Liver (tissue), 9 donors: ENCODE measurements around the gene CD59. TPM values are rescaled to one million over a fixed set of nuclear protein-coding genes. Genes with fewer than 3 reads are reported as not detected.
"Not testable (repeated sequence)": the region's sequence is repeated elsewhere in the genome, so short reads cannot be mapped to it uniquely, and the experiment has no call there.

ENCODE experiments used
- DNase-seq: peaks from one replicate; pipeline ENCODE4 v3.0.0-alpha.2; 2017; ENCODE audit warnings: low spot score
- H3K27ac ChIP-seq, 2 donors: one replicate each; pipeline ENCODE4 v1.7.0; 2013; ENCODE audit warnings: inconsistent platforms in 2 of 2, low read length in 2 of 2, control low read depth in 1 of 2, low read depth in 1 of 2, mild to moderate bottlenecking in 1 of 2
- H3K27me3 ChIP-seq, 4 donors: one replicate each; pipeline versions ENCODE4 v1.6.1 to v1.7.0; 2013; ENCODE audit warnings: low read length in 3 of 4, inconsistent platforms in 1 of 4, mild to moderate bottlenecking in 1 of 4, moderate library complexity in 1 of 4; ENCODE audit not compliant: control insufficient read depth in 4 of 4, insufficient read depth in 4 of 4
- H3K36me3 ChIP-seq, 4 donors: one replicate each; pipeline versions ENCODE4 v1.6.1 to v1.7.0; 2013; ENCODE audit warnings: low read length in 3 of 4, mild to moderate bottlenecking in 3 of 4, low read depth in 1 of 4, moderate library complexity in 1 of 4; ENCODE audit not compliant: control insufficient read depth in 4 of 4, insufficient read depth in 3 of 4
- H3K4me1 ChIP-seq, 4 donors: one replicate each; pipeline versions ENCODE4 v1.6.1 to v1.7.0; 2013; ENCODE audit warnings: low read length in 3 of 4, mild to moderate bottlenecking in 3 of 4, moderate library complexity in 1 of 4; ENCODE audit not compliant: control insufficient read depth in 4 of 4, insufficient read depth in 4 of 4
- H3K4me3 ChIP-seq, 3 donors: one replicate each; pipeline versions ENCODE4 v1.6.1 to v1.7.0; 2013; ENCODE audit warnings: low read length in 3 of 3, control low read depth in 1 of 3, low read depth in 1 of 3, mild to moderate bottlenecking in 1 of 3
- H3K9ac ChIP-seq, 2 donors: one replicate each; pipeline ENCODE4 v1.7.0; 2013; ENCODE audit warnings: low read length in 2 of 2, mild to moderate bottlenecking in 2 of 2, moderate library complexity in 2 of 2, control low read depth in 1 of 2, low read depth in 1 of 2
- H3K9me3 ChIP-seq, 4 donors: one replicate each; pipeline versions ENCODE4 v1.6.1 to v1.7.0; 2013; ENCODE audit warnings: low read length in 3 of 4; ENCODE audit not compliant: control insufficient read depth in 4 of 4
- EGR1 ChIP-seq, 2 donors: IDR thresholded peaks; 2 replicates each; pipeline ENCODE4 v1.6.1; 2016 to 2018; ENCODE audit warnings: antibody characterized with exemption in 2 of 2, low read depth in 2 of 2
- FOXA1 ChIP-seq: IDR thresholded peaks from 2 replicates; pipeline ENCODE4 v1.6.1; 2016; ENCODE audit warnings: antibody characterized with exemption
- FOXA2 ChIP-seq: IDR thresholded peaks from 2 replicates; pipeline ENCODE4 v1.6.1; 2016; ENCODE audit warnings: antibody characterized with exemption
- GABPA ChIP-seq, 2 donors: IDR thresholded peaks in 1 of 2; conservative IDR thresholded peaks in 1 of 2; 2 replicates each; pipeline ENCODE4 v1.6.1; 2016; ENCODE audit warnings: antibody characterized with exemption in 2 of 2, mild to moderate bottlenecking in 1 of 2, moderate library complexity in 1 of 2
- HNF4A ChIP-seq, 2 donors: conservative IDR thresholded peaks; 2 replicates each; pipeline ENCODE4 v1.6.1; 2016; ENCODE audit warnings: antibody characterized with exemption in 2 of 2, mild to moderate bottlenecking in 2 of 2
- HNF4G ChIP-seq: IDR thresholded peaks from 2 replicates; pipeline ENCODE4 v1.6.1; 2016; ENCODE audit warnings: antibody characterized with exemption
- JUND ChIP-seq, 2 donors: IDR thresholded peaks; 2 replicates each; pipeline ENCODE4 v1.6.1; 2016; ENCODE audit warnings: antibody characterized with exemption in 2 of 2
- NR2F2 ChIP-seq: IDR thresholded peaks from 2 replicates; pipeline ENCODE4 v1.6.1; 2016; ENCODE audit warnings: antibody characterized with exemption
- RAD21 ChIP-seq, 2 donors: IDR thresholded peaks; 2 replicates each; pipeline ENCODE4 v1.6.1; 2016; ENCODE audit warnings: antibody characterized with exemption in 2 of 2, mild to moderate bottlenecking in 2 of 2
- RXRA ChIP-seq, 2 donors: IDR thresholded peaks; 2 replicates each; pipeline ENCODE4 v1.6.1; 2017 to 2018; ENCODE audit warnings: antibody characterized with exemption in 2 of 2, mild to moderate bottlenecking in 1 of 2
- SP1 ChIP-seq: IDR thresholded peaks from 2 replicates; pipeline ENCODE4 v1.6.1; 2018; ENCODE audit warnings: antibody characterized with exemption, mild to moderate bottlenecking
- TAF1 ChIP-seq: conservative IDR thresholded peaks from 2 replicates; pipeline ENCODE4 v1.6.1; 2016; ENCODE audit warnings: antibody characterized with exemption, mild to moderate bottlenecking
- YY1 ChIP-seq: IDR thresholded peaks from 2 replicates; pipeline ENCODE4 v1.6.1; 2016; ENCODE audit warnings: antibody characterized with exemption, mild to moderate bottlenecking
- WGBS: extraction: QIAGEN DNeasy Blood & Tissue Kit; methylation state at CpG from one replicate; pipeline ENCODE4 v1.1.7; 2013; 5-methylcytosine and 5-hydroxymethylcytosine counted together
- polyA plus RNA-seq, 2 donors: library from polyadenylated mRNA; stranded (reverse) in 1 of 2; unstranded in 1 of 2; fragments of 200-250 nt in 1 of 2; fragments of >200 nt in 1 of 2; fragmentation: Nextera tagmentation in 1 of 2; extraction: Ambion mirVana in 1 of 2; gene quantifications; one replicate each; pipeline versions ENCODE4 v1.2.1 to v1.2.3, GENCODE V29; 2013 to 2015
- total RNA-seq, 2 donors: library from RNA; depleted of rRNA; stranded (reverse); fragments of >200 nt; gene quantifications; one replicate each; pipeline ENCODE4 v1.2.3, GENCODE V29; 2014
- TF ChIP-seq, protein P1 (sequence below): IDR thresholded peaks from 2 replicates; pipeline ENCODE4 v1.6.1; 2016; ENCODE audit warnings: antibody characterized with exemption, mild to moderate bottlenecking
- TF ChIP-seq, protein P2 (sequence below): IDR thresholded peaks from 2 replicates; pipeline ENCODE4 v1.6.1; 2016; ENCODE audit warnings: antibody characterized with exemption
- TF ChIP-seq, protein P3 (sequence below): IDR thresholded peaks from 2 replicates; pipeline ENCODE4 v1.6.1; 2016; ENCODE audit warnings: antibody characterized with exemption
- donor health status: healthy.
- donor health status: healthy.
- donor health status: healthy.
- donor health status: healthy.
- donor health status: healthy.

CD59 gene
- total and polyA plus RNA-seq, 4 donors = 74.2 to 181 (median 130) TPM

GRCh38 chr11:33707831-33708230, 28.4 kb downstream of the CD59 start:
- H3K4me1 ChIP-seq = peaks cover 2 to 13% (median 7%) of the 10 kb centered on the region in 4 donors
- not testable (repeated sequence) for H3K9ac ChIP-seq, H3K4me3 ChIP-seq, DNase-seq, H3K27me3 ChIP-seq, H3K9me3 ChIP-seq
- H3K27ac ChIP-seq = peak overlapping the region in 1 of 2 donors; percentile 53
- 66% methylated on average over 2 of the region's 2 CpGs for WGBS
- TF ChIP-seq JUND (IDR thresholded peaks at IDR 0.05) = peak in 1 of 2 donors; percentile 73
- peak in 1 of 2 donors; percentile 32 for TF ChIP-seq RXRA (IDR thresholded peaks at IDR 0.05)
- TF ChIP-seq HNF4A (conservative IDR thresholded peaks at IDR 0.05) = peak in 1 of 2 donors; percentile 22
- H3K36me3 ChIP-seq = peaks cover 4 to 22% (median 16%) of the 10 kb centered on the region in 4 donors

GRCh38 chr11:33706966-33707365, 29.3 kb downstream of the CD59 start:
- H3K36me3 ChIP-seq = peaks cover 4 to 22% (median 16%) of the 10 kb centered on the region in 4 donors
- H3K4me3 ChIP-seq = no peak overlapping the region
- TF ChIP-seq HNF4G (no peak), YY1 (no peak), FOXA2 (no peak), RXRA (IDR thresholded peaks at IDR 0.05) (no peak), NR2F2 (no peak), FOXA1 (no peak), HNF4A (conservative IDR thresholded peaks at IDR 0.05) (no peak)
- TF ChIP-seq, protein P1, sequence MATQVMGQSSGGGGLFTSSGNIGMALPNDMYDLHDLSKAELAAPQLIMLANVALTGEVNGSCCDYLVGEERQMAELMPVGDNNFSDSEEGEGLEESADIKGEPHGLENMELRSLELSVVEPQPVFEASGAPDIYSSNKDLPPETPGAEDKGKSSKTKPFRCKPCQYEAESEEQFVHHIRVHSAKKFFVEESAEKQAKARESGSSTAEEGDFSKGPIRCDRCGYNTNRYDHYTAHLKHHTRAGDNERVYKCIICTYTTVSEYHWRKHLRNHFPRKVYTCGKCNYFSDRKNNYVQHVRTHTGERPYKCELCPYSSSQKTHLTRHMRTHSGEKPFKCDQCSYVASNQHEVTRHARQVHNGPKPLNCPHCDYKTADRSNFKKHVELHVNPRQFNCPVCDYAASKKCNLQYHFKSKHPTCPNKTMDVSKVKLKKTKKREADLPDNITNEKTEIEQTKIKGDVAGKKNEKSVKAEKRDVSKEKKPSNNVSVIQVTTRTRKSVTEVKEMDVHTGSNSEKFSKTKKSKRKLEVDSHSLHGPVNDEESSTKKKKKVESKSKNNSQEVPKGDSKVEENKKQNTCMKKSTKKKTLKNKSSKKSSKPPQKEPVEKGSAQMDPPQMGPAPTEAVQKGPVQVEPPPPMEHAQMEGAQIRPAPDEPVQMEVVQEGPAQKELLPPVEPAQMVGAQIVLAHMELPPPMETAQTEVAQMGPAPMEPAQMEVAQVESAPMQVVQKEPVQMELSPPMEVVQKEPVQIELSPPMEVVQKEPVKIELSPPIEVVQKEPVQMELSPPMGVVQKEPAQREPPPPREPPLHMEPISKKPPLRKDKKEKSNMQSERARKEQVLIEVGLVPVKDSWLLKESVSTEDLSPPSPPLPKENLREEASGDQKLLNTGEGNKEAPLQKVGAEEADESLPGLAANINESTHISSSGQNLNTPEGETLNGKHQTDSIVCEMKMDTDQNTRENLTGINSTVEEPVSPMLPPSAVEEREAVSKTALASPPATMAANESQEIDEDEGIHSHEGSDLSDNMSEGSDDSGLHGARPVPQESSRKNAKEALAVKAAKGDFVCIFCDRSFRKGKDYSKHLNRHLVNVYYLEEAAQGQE = no peak
- TF ChIP-seq, protein P2, sequence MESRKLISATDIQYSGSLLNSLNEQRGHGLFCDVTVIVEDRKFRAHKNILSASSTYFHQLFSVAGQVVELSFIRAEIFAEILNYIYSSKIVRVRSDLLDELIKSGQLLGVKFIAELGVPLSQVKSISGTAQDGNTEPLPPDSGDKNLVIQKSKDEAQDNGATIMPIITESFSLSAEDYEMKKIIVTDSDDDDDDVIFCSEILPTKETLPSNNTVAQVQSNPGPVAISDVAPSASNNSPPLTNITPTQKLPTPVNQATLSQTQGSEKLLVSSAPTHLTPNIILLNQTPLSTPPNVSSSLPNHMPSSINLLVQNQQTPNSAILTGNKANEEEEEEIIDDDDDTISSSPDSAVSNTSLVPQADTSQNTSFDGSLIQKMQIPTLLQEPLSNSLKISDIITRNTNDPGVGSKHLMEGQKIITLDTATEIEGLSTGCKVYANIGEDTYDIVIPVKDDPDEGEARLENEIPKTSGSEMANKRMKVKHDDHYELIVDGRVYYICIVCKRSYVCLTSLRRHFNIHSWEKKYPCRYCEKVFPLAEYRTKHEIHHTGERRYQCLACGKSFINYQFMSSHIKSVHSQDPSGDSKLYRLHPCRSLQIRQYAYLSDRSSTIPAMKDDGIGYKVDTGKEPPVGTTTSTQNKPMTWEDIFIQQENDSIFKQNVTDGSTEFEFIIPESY = no peak
- H3K27ac ChIP-seq = peak overlapping the region; percentile 51 to 79
- no peaks in the 10 kb centered on the region for H3K9me3 ChIP-seq
- H3K4me1 ChIP-seq = peaks cover 4 to 13% (median 9%) of the 10 kb centered on the region in 4 donors
- WGBS = 85% methylated on average over 2 of the region's 2 CpGs
- H3K9ac ChIP-seq = no peak overlapping the region
- no peaks in the 10 kb centered on the region for H3K27me3 ChIP-seq
- no peak for DNase-seq

DNA sequence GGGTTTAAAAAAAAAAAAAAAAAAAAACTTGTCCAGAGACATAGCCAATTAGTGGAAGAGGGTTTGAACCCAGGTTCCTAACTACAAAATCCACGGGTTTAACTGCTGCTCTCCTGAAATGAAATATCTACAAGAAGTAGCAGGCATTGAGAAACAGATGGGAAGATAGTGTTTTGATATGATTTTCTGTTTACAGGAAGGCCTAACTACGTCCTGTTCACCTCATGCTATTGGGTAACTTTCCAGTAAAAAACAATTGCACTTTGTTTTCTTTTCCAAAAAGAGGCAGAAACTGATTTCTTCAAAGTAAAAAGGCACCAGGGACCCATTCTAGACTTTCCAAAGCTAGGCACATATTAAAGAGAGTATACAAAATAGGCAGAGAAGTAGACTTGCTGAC, 29.7 kb downstream of the CD59 start:
- H3K4me3 ChIP-seq = no peak overlapping the region
- no peak overlapping the region for H3K9ac ChIP-seq
- H3K36me3 ChIP-seq = peaks cover 4 to 22% (median 16%) of the 10 kb centered on the region in 4 donors
- WGBS = 9% methylated on average over 2 of the region's 2 CpGs
- peak overlapping the region; percentile 51 to 79 for H3K27ac ChIP-seq
- DNase-seq = no peak
- H3K27me3 ChIP-seq = no peaks in the 10 kb centered on the region
- no peaks in the 10 kb centered on the region for H3K9me3 ChIP-seq
- peaks cover 5 to 14% (median 10%) of the 10 kb centered on the region in 4 donors for H3K4me1 ChIP-seq
- TF ChIP-seq HNF4A (conservative IDR thresholded peaks at IDR 0.05) (no peak), SP1 (no peak), EGR1 (IDR thresholded peaks at IDR 0.05; ENCODE audit: low read depth in 2 of 2) (no peak), RXRA (IDR thresholded peaks at IDR 0.05) (peak in 1 of 2 donors; percentile 63), GABPA (IDR thresholded peaks at IDR 0.05 in 1 of 2, conservative IDR thresholded peaks at IDR 0.05 in 1 of 2) (no peak), RAD21 (IDR thresholded peaks at IDR 0.05) (no peak), FOXA2 (peak; percentile 9), FOXA1 (no peak), NR2F2 (no peak), TAF1 (no peak), YY1 (peak; percentile 41), JUND (IDR thresholded peaks at IDR 0.05) (no peak), HNF4G (no peak)
- TF ChIP-seq, protein P3, sequence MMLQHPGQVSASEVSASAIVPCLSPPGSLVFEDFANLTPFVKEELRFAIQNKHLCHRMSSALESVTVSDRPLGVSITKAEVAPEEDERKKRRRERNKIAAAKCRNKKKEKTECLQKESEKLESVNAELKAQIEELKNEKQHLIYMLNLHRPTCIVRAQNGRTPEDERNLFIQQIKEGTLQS = no peak
- TF ChIP-seq, protein P2 = no peak
- TF ChIP-seq, protein P1 = no peak
